Natural killer cell treated with Interleukin-12 subunit alpha and Interleukin-12 subunit beta and Interleukin-15 and Interleukin-18, amount 100 ng/mL, for 72 hours (primary cell): ENCODE results near the gene HOXA3. TPM values are rescaled to one million over a fixed set of nuclear protein-coding genes. Genes with fewer than 3 reads are reported as not detected.

ENCODE experiments used
- ATAC-seq, 2 donors: fragments of 150-1000 bp; cut with Tn5 transposase in 1 of 2; sonication (Bioruptor Pico), chemical (Tn5 transposase) in 1 of 2; 2 replicates each; pipeline ENCODE4 v1.10.0; 2021
- DNase-seq: peaks from one replicate; pipeline ENCODE4 v3.0.0; 2022; ENCODE audit warnings: low spot score
- H3K27ac Mint-ChIP-seq, 2 donors: 1 replicate in 1 of 2; 2 replicates in 1 of 2; pipeline ENCODE4 v1.8.0; 2022; ENCODE audit warnings: mixed read lengths in 2 of 2, mild to moderate bottlenecking in 1 of 2, moderate library complexity in 1 of 2
- H3K27me3 Mint-ChIP-seq, 2 donors: 1 replicate in 1 of 2; 2 replicates in 1 of 2; pipeline ENCODE4 v1.8.0; 2022; ENCODE audit warnings: mixed read lengths in 2 of 2
- H3K36me3 Mint-ChIP-seq: one replicate; pipeline ENCODE4 v1.8.0; 2022; ENCODE audit warnings: mixed read lengths
- H3K4me1 Mint-ChIP-seq, 2 donors: 1 replicate in 1 of 2; 2 replicates in 1 of 2; pipeline ENCODE4 v1.8.0; 2022; ENCODE audit warnings: low read depth in 2 of 2, mixed read lengths in 2 of 2, mild to moderate bottlenecking in 1 of 2
- H3K4me3 Mint-ChIP-seq: one replicate; pipeline ENCODE4 v1.8.0; 2022; ENCODE audit warnings: mixed read lengths
- H3K9me3 Mint-ChIP-seq: 2 replicates; pipeline ENCODE4 v1.8.0; 2022; ENCODE audit warnings: mixed read lengths
- total RNA-seq, 2 donors: library from RNA; stranded (reverse); gene quantifications; one replicate each; pipeline ENCODE4 v1.2.3, GENCODE V29; 2022

Gene HOXA3
- total RNA-seq, 2 donors from 2014 or later = not detected

DNA sequence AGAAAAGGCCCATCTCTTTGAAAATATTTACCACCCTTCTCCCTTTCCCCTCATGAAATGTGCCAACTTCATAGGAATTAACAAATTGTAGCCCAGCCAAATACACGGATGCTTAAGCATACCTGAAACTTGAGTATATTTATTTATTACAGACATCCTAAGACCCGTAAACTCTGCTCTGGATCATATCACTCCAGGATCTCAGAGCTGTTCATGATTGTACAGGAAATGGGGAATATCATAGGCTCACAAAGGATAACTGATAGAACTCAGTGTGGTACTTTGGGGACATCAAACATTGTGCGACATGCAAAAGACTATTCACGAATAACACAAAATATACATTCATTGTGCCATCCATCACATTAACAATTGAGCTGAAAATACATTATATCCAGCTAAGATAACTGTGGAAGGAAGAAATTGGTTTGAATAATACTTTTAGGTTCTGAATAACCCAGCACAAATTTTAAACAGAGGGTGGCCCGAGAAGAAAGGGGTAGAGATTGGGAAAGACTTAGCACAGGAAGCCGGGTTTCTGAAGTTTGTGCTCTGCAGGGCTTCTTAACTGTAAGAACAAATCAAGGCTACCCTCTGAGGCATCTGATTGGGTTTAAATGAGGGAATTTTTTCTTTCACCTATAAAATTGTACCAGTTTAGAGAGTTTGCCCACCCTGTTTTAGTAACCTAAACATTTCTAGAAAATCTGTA, 59.0 kb downstream of the HOXA3 start:
- no peaks in the 10 kb centered on the region for H3K36me3 Mint-ChIP-seq
- H3K27ac Mint-ChIP-seq = no peak overlapping the region
- H3K4me1 Mint-ChIP-seq = peaks cover 21 to 37% of the 10 kb centered on the region in 2 donors
- no peak for DNase-seq
- H3K9me3 Mint-ChIP-seq = no peaks in the 10 kb centered on the region
- ATAC-seq = no peak
- H3K27me3 Mint-ChIP-seq = peaks cover 50 to 56% of the 10 kb centered on the region in 2 donors
- H3K4me3 Mint-ChIP-seq = no peak overlapping the region

DNA sequence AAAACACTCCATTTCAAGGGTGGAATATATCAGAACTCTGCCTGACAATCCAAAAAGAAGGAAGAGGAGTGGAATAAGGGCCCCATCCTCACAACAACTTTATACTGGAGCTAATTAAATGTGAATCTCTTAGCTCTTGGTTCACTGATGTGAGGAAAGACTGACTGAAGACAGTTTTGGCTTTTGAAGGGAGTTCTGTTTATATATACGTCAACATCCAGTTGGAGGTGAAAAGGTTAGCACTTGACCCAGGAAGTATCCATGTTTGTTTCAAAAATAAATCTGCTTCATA, 59.6 kb downstream of the HOXA3 start:
- no peak for ATAC-seq
- no peak for DNase-seq
- Mint-ChIP-seq H3K9me3 (no peaks in the 10 kb centered on the region), H3K27me3 (peaks cover 48 to 56% of the 10 kb centered on the region in 2 donors), H3K4me3 (no peak overlapping the region), H3K36me3 (no peaks in the 10 kb centered on the region), H3K4me1 (peaks cover 15 to 33% of the 10 kb centered on the region in 2 donors), H3K27ac (no peak overlapping the region)

DNA sequence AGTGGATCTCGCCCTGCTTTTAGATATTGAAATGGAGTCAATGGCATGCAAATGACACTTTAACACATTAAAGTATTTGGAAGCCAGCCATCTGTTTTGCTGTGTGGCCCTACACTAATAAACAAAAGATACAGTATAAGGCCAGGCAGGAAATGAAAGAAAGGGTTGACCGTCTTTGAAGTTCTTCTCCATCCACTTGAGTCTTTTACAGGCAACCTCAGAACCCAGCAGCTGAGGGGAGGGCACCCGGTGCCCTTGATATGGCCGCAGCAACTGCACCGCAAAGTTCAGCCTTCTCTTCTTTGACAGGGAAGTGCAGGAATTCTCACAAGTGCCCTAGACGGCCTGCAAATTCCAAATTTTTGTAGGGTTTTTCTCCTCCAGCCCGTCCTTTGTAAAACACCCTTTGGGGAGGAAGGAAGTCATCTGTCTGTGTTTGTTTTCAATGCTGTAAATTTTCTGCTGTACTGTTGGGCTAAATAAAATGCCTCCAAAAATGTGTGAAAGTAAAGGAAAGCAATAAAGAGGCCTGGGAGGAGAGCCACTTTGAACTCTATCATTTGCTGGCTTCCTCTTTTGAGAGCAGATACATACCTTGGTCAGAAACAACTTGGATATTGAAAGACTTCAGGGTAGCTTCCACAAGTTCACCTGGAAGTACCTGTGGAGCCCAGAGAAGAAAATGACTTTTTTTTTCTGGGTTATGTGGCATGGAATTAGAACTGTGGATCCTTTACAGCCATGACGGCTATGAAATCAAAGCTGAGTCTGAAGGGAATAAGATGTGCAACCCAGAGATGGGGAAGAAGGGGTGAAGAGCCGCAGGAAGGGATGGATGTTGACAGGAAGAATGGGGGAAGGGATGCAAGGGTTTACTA, 60.2 kb downstream of the HOXA3 start:
- H3K27me3 Mint-ChIP-seq = peaks cover 51 to 62% of the 10 kb centered on the region in 2 donors
- ATAC-seq (no peak), DNase-seq (no peak)
- no peak overlapping the region for H3K27ac Mint-ChIP-seq
- peaks cover 9 to 32% of the 10 kb centered on the region in 2 donors for H3K4me1 Mint-ChIP-seq
- no peak overlapping the region for H3K4me3 Mint-ChIP-seq
- no peaks in the 10 kb centered on the region for H3K9me3 Mint-ChIP-seq
- H3K36me3 Mint-ChIP-seq = peaks cover 4% of the 10 kb centered on the region

DNA sequence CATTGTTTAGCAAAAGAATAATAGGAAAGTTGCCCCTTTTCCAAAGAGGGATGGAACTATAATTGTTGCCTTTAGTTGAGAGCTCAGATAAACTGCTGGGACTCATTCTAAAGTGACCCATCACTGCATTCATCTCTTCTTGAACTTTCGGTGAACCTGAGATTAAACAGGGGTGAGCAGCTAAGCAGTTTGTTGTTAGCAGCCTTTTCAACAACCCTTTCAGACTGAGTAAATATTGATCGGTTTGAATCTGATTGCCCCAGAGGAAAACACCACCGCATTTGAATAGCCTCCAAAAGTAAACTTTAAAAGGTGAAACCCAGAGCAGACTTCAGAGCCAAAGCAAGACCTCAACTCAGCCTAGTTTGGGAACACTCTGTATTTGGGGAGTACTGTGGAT, 61.3 kb downstream of the HOXA3 start:
- H3K4me3 Mint-ChIP-seq = no peak overlapping the region
- ATAC-seq = no peak
- DNase-seq = no peak
- H3K9me3 Mint-ChIP-seq = no peaks in the 10 kb centered on the region
- peaks cover 52 to 64% of the 10 kb centered on the region in 2 donors for H3K27me3 Mint-ChIP-seq
- peaks cover 4% of the 10 kb centered on the region for H3K36me3 Mint-ChIP-seq
- H3K27ac Mint-ChIP-seq = no peak overlapping the region
- H3K4me1 Mint-ChIP-seq = peaks cover 7 to 29% of the 10 kb centered on the region in 2 donors

DNA sequence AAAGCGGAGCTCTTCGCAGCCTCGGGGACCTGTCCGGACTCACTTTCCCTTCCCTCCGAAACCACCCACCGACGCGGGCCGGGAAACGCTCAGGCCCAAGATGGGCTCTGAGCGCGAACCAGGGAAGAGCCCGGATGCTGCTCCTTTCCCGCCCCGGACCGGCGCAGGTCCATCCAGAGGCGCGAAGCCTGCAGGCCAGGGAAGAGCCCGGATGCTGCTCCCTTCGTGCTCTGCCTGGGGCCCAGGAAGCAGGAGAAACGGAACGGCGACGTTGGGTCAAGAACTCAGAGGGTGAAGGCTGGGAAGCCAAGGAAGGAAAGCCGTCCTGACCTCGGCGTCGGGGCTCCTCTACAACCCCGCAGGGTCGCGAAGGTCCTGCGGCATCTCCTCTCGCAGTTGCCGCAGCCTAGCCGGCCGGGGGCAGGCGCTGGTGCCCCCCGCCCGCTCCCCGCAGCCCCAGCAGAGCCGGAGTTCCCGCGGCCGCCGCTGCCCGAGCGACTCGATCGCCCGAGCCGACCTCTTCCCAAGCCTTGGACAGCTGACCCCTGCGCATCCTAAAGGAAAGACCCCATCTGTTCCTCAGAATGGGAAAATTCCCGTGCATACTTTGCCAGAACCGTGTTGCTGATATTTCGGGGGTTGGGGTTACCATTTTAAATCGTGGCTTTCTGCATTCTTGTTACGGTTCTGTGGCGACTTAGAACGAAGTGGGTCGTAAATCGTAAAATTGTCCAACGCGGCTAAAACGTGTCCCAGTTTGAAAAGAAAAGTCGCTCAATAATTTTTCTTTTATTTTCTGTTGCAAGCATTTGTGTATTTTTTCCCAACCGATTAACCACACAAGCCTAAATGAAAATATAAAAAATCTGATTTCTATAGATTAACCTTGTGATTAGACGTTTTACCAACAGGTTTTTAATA, 64.1 kb downstream of the HOXA3 start:
- no peaks in the 10 kb centered on the region for H3K9me3 Mint-ChIP-seq
- no peak overlapping the region for H3K27ac Mint-ChIP-seq
- DNase-seq = no peak
- peaks cover 0 to 12% of the 10 kb centered on the region in 2 donors for H3K4me1 Mint-ChIP-seq
- ATAC-seq = peak in 1 of 2 donors; percentile 15
- no peak overlapping the region for H3K4me3 Mint-ChIP-seq
- peaks cover 4% of the 10 kb centered on the region for H3K36me3 Mint-ChIP-seq
- H3K27me3 Mint-ChIP-seq = peaks cover 44 to 53% of the 10 kb centered on the region in 2 donors

DNA sequence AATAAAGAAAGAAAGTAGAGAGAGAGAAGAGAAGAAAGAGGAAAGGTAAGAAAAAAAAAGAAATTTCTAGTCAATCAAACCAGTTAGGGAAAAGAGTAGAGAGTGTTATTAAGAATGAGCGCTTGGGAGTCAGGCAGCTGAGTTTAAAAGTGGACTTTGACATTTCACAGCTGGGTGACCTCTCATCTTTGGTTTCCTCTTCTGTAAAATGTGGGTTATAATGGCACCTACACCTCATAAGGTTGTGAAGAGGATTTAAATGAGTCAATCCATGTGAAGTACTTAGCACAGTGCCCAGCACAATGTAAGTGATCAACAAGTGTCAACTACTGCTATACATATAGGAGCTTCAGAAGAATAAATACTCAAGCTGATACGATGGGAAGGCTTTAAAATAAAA, 68.7 kb downstream of the HOXA3 start:
- Mint-ChIP-seq H3K36me3 (peaks cover 4% of the 10 kb centered on the region), H3K27ac (no peak overlapping the region), H3K4me3 (no peak overlapping the region), H3K27me3 (peaks cover 8 to 11% of the 10 kb centered on the region in 2 donors), H3K4me1 (peaks cover 0 to 12% of the 10 kb centered on the region in 2 donors), H3K9me3 (no peaks in the 10 kb centered on the region)
- DNase-seq (no peak), ATAC-seq (peak in 1 of 2 donors; percentile 77)

DNA sequence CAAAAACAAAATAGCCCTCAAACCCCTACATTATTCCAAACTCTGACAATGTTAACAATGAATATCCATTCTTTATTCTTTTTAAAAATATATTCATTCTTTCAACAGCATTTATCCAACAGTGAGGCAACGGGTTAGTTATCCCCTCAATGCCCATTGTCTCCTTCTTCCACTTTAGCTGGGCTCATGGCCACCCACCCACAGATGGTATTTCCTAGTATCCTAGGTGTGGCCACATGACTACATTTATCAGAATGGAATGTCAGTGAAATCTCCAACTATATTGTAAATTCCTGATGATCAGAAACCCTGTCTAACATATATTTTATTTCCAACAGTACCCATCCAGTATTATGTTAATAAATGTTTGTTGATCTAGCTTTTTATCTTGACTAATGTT, 70.2 kb downstream of the HOXA3 start:
- Mint-ChIP-seq H3K36me3 (no peaks in the 10 kb centered on the region), H3K4me3 (no peak overlapping the region), H3K9me3 (no peaks in the 10 kb centered on the region), H3K4me1 (peaks cover 0 to 8% of the 10 kb centered on the region in 2 donors), H3K27me3 (peaks cover 3 to 4% of the 10 kb centered on the region in 2 donors), H3K27ac (no peak overlapping the region)
- DNase-seq (no peak), ATAC-seq (no peak)

DNA sequence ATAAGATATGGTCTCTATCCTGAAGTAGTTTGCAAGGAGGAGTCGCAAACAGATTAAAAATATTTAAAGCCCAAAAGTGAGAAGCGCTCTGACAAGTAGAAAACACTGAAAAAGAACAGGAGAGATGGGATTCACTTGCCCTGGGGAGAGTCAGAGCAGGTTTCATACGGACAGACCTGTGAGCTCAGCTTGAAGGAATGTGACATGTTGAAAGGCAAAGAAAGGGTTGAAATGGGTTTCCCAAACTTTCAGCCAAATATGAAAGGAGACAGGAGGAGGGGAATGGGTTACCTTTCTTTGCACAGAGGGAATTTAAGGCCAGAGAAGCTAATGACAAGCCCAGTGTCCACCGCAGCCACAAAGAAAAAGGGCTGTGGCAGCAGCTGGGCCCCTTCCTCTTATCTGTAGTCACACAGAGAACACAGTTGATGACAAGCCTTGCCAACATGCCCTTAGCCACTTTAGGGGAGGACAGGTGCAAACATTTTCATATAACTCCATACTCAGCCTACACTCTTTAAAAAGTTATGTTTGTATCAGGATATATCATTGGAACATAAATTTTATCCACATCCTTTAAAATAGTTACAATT, 71.4 kb downstream of the HOXA3 start:
- Mint-ChIP-seq H3K27me3 (peaks cover 0 to 1% of the 10 kb centered on the region in 2 donors), H3K4me1 (peaks cover 0 to 8% of the 10 kb centered on the region in 2 donors), H3K9me3 (no peaks in the 10 kb centered on the region), H3K36me3 (no peaks in the 10 kb centered on the region), H3K27ac (no peak overlapping the region), H3K4me3 (no peak overlapping the region)
- ATAC-seq = no peak
- DNase-seq = no peak

DNA sequence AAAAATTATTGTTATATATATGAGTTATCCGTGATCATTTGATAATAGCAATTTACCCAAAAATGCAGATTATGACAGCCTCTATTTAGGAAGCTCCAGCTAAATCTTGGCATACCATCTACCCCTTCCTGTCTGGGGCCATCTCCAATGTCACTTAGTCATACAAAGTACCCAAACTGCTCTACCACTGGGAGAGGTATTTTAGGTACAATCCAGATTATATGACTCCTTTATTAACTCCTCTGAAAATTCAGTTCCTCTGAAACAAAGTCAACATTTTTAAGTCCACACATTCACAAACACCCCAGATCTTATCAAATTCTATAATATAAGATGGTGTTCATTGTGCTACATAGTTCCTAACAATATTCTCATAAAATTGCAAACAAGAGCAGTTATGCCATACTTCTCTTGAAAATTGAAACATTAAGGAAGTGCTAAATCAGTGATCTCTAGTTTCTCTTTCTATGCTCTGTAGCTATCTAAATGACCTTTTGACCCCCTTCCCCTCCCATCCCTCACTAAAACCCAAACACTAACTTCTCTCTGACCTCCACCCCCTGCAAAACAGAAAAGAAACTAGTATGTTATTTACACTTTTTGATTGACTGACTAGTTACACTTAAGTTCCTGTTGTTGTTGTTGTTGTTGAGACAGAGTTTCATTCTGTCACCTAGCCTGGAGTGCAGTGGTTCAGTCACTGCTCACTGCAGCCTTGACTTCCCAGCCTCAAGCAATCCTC, 73.0 kb downstream of the HOXA3 start:
- H3K4me3 Mint-ChIP-seq = no peak overlapping the region
- no peaks in the 10 kb centered on the region for H3K27me3 Mint-ChIP-seq
- no peak overlapping the region for H3K27ac Mint-ChIP-seq
- no peak for ATAC-seq
- H3K36me3 Mint-ChIP-seq = no peaks in the 10 kb centered on the region
- H3K4me1 Mint-ChIP-seq = peaks cover 0 to 8% of the 10 kb centered on the region in 2 donors
- no peaks in the 10 kb centered on the region for H3K9me3 Mint-ChIP-seq
- no peak for DNase-seq

DNA sequence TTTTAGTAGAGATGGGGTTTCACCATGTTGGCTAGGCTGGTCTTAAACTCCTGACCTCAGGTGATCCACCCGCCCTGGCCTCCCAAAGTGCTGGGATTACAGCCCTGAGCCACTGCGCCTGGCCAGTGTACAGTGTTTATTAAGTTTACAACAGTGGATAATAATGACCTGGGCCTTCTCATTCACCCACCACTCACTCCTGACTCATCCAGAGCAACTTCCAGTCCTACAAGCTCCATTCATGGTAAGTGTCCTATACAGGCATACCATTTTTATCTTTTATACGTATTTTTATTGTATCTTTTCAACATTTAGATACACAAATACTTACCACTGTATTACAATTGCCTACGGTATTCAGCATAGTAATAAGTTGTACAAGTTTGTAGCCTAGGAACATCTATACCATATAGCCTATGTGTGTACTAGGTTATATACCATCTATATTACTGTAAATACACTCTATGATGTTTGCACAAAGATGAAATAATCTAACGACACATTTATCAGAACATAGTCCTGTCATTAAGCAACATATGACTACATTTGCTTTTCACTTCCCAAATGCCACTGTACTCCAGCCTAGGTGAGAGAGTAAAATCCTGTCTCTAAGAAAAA, 73.7 kb downstream of the HOXA3 start:
- no peaks in the 10 kb centered on the region for H3K9me3 Mint-ChIP-seq
- ATAC-seq (no peak), DNase-seq (no peak)
- no peaks in the 10 kb centered on the region for H3K27me3 Mint-ChIP-seq
- no peak overlapping the region for H3K4me3 Mint-ChIP-seq
- H3K4me1 Mint-ChIP-seq = peaks cover 0 to 8% of the 10 kb centered on the region in 2 donors
- H3K27ac Mint-ChIP-seq = no peak overlapping the region
- no peaks in the 10 kb centered on the region for H3K36me3 Mint-ChIP-seq

DNA sequence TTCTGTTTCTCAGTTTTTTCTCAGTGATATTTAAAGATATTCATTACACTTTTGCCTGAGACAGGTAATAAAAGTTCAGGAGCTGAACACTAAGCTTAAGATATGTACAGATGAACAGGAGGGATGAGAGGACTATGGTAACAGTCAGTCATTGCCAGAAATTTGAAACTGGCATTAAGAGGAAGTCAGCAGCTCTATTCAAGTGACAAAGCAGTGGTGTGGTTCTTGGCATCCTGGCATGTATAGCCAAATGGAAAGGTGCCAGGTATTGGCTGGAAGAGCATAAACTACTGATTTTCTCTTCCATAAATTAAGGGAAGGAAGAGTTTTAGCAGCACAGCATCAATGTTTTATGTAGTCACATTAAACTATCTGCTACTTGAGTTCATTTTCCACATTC, 79.3 kb downstream of the HOXA3 start:
- H3K27ac Mint-ChIP-seq = no peak overlapping the region
- H3K9me3 Mint-ChIP-seq = no peaks in the 10 kb centered on the region
- ATAC-seq = no peak
- peaks cover 2 to 7% of the 10 kb centered on the region in 2 donors for H3K27me3 Mint-ChIP-seq
- DNase-seq = no peak
- no peaks in the 10 kb centered on the region for H3K4me1 Mint-ChIP-seq
- no peak overlapping the region for H3K4me3 Mint-ChIP-seq
- no peaks in the 10 kb centered on the region for H3K36me3 Mint-ChIP-seq

DNA sequence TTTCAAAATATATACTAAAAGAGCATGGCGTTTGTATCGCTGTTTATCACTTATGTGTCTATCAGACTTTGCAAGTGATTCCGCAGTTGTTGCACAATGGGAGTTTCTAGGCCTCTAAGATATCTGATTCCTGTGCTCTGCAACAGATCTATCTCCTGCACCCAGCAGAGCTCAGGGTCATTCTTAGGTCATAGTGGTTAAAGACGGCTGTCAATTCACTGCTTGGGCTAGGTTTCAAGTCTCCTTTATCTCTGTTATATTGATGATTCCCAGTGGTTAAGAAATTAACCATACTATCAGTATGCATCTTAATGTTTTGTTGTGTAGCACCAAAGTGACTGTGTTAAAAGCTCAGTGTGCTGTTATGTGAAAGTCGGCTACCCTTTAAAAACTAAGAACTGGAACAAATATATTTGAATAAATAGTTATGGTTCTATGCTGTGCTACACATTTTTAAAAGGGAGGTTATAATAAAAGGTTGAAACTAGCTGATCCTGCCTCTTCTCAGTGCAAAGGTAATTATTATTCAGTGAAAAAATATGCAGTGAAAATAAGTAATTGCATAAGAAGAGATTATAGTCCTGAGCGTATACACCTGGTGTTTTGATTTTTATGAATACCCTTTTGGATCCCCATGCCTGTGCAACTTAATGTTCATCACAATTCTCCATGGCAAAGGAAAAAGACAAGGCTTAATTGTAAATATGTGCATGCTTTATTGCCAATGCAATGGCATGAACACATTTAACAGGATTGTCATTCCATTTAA, 80.6 kb downstream of the HOXA3 start:
- no peaks in the 10 kb centered on the region for H3K36me3 Mint-ChIP-seq
- no peak overlapping the region for H3K4me3 Mint-ChIP-seq
- no peaks in the 10 kb centered on the region for H3K9me3 Mint-ChIP-seq
- H3K4me1 Mint-ChIP-seq = no peaks in the 10 kb centered on the region
- H3K27me3 Mint-ChIP-seq = peaks cover 9 to 11% of the 10 kb centered on the region in 2 donors
- ATAC-seq = peak in 1 of 2 donors; percentile 75
- DNase-seq = no peak
- no peak overlapping the region for H3K27ac Mint-ChIP-seq
